IPS-18c (cell line): Measurements from ENCODE around the gene PHF23.

Source experiments
- H3K4me3 ChIP-seq: 2 replicates; pipeline ENCODE4 v1.7.0; 2013; ENCODE audit warnings: low read depth, mild to moderate bottlenecking, low read length, moderate library complexity; ENCODE audit not compliant: insufficient read depth
- H3K9me3 ChIP-seq: one replicate; pipeline ENCODE4 v1.6.1; 2013; ENCODE audit warnings: mild to moderate bottlenecking, low read length, moderate library complexity; ENCODE audit not compliant: control insufficient read depth, insufficient read depth

The PHF23 gene

DNA sequence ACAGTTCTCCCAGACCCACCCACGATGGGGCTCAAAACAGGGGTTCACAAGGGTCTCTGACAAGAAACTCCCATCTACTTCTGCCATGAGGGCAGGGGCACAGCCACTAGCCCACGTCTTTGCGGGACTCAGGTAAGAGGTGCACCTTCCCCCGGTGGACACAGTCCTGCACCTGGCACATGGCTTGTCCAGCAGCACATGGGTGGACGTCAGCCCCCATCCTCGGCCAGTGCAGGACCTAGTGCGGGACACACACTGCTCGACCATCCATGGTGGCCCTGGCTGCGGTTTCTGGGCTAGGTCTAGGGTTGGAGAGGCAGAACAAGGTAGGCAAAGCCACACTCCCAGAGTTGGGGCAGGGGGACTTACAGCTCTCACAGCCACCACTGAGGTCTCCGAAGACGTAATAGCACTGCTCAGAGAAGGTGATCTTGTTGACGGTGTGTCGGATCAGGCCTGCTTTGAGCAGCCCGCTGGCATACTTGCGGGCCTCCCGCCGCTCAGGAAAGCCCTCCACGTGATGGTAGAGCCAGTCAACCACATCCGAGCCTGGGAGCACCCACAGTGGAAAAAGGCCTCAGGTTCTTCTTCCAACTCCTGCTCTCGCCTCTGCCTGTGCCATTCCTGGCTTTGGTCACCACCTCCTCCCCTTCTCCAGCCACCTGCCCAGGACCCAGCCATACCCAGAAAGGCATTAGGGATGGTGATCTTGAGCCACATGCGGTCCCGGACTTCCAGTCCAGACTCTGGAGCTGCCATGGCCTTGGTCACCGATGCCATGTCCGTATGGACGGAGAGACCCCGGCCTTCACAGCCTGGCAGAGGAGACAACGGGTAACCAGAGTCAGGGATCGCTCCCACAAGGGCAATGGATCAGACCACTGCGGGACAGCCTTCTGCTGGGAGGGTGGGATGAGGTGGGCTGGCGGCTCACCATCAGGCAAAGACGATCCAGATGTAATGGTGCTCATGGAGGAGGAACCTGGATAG lies 12.2 kb downstream of the PHF23 start:
- Histone ChIP-seq H3K4me3 (no peak overlapping the region), H3K9me3 (no peaks in the 10 kb centered on the region)

DNA sequence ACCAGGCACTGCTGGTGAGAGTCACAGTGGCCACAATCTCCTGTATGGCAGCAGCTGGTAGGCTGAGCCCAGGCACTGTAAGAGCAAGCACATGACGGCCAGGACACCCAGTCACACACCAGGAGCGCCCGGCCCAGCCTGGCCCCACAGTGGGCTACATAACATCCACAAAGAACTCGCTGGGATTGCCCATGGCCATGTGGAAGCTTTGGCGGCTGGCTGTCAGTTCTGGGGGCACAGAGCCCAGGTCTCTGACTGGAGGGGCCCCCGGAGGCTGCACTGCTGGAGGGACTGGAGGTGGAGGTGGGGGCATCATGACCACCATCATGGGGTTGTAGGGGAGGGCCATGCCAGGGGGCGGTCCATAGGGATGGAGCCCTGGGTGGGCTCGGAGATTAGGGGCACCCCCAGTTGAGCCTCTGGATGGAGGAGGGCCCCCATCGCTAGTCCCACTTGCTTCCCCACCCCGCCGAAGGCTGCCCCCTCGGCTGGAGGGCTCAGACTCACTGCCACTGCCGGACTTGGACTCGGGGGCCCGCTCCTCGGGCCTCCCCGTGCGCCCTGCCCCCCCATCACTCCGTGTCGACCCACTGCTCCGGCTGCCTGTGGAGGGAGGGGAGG lies 13.4 kb downstream of the PHF23 start:
- Histone ChIP-seq H3K9me3 (no peaks in the 10 kb centered on the region), H3K4me3 (no peak overlapping the region)

DNA sequence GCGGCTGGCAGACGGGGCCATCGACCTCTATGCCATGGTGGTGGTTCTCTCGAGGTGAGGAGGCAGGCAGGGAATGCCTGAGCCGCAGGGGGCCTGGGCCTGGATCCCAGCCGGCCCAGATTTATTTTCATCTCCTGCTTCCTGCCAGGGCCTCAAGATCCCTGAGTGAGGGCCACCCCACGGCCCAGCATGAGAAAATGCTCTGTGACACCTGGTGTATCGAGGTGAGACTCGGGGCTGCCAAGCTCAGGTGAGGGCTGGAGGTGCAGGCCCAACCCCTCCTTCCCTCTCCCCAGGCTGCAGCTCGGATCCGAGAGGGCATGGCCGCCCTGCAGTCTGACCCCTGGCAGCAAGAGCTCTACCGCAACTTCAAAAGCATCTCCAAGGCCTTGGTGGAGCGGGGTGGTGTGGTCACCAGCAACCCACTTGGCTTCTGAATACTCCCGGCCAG lies 14.6 kb downstream of the PHF23 start:
- Histone ChIP-seq H3K9me3 (no peaks in the 10 kb centered on the region), H3K4me3 (no peak overlapping the region)

DNA sequence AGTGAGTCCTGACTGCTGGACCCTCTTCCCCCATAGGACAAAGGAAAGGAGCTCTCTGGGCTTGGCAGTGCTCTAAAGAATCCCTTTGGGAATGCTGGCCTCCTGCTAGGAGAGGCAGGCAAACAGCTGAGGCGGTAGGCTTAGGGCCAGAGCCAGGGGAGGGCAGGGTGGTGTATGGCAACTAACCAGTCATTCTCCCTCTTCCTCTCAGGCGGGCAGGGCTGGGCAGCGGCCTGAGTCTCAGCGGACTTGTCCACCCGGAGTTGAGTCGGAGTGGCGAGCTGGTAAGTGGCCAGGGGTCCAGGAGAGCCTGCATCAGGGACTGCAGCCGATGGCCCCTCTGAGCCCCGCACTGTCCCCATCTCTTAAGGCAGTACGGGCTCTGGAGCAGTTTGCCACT lies 15.1 kb downstream of the PHF23 start:
- Histone ChIP-seq H3K9me3 (no peaks in the 10 kb centered on the region), H3K4me3 (no peak overlapping the region)

DNA sequence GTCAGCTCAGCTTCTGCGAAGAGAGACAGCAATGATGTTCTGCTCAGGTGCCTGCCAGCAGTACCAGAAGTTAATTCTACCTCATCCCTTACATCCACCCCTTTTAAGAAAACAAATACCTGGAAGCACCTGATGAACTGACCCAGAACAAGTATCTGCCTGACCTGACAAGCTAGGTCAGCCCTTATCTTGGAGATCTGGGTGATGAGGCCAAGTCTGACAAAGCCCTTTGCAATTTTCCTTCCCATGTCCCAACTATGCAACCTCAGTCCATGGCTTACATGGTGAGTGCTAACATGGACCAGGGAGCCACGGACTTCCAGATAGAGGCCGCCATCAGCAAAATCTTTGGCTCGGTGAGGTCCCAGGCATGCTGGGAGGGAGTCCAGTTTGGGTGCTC lies 15.9 kb downstream of the PHF23 start:
- Histone ChIP-seq H3K9me3 (no peaks in the 10 kb centered on the region), H3K4me3 (no peak overlapping the region)

DNA sequence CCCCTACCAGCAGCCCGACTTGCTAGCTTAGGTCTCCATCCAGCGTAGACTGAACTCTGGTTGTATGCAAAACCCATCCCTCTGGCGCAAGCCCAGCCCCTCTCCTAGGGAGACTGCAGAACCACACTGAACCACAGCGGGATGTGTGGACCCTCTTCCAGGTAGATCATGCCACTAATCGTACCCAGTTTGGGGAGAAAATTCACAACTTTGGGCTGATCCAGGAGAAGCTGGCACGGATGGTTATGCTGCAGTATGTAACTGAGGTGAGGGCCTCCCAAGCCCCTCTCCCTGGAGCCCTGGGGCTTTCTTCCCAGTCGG lies 16.3 kb downstream of the PHF23 start:
- Histone ChIP-seq H3K9me3 (no peaks in the 10 kb centered on the region), H3K4me3 (no peak overlapping the region)

DNA sequence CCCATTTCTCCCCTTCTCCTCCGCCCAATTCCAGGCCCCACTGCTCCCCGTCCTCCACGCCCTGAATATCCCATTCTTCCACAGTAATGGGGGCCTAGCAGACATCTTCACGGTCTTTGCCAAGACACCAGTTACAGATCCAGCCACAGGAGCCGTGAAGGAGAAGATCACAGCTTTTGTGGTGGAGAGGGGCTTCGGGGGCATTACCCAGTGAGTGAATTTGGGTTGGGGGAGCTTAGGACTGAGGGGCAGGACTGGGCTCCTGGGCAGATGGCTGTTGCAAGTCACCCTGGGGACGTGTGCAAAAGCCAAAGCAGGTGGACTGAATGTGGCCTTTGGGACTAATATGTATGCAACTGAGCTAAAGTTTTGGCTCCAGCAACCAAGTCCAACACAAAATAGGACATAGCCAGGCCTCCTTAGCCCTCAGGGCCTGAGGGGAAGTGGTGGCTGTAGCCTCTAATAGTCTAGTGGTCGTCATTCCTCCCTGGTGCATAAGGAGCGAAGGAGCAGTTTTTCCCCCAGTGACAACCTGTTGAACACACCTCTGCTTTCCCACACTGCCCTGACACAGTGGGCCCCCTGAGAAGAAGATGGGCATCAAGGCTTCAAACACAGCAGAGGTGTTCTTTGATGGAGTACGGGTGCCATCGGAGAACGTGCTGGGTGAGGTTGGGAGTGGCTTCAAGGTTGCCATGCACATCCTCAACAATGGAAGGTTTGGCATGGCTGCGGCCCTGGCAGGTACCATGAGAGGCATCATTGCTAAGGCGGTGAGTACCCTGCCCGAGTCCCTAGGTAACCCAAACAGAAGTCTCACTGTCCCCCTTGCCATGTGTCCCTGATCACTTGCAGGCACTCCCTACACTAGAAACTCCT lies 16.9 kb downstream of the PHF23 start:
- Histone ChIP-seq H3K9me3 (no peaks in the 10 kb centered on the region), H3K4me3 (no peak overlapping the region)

DNA sequence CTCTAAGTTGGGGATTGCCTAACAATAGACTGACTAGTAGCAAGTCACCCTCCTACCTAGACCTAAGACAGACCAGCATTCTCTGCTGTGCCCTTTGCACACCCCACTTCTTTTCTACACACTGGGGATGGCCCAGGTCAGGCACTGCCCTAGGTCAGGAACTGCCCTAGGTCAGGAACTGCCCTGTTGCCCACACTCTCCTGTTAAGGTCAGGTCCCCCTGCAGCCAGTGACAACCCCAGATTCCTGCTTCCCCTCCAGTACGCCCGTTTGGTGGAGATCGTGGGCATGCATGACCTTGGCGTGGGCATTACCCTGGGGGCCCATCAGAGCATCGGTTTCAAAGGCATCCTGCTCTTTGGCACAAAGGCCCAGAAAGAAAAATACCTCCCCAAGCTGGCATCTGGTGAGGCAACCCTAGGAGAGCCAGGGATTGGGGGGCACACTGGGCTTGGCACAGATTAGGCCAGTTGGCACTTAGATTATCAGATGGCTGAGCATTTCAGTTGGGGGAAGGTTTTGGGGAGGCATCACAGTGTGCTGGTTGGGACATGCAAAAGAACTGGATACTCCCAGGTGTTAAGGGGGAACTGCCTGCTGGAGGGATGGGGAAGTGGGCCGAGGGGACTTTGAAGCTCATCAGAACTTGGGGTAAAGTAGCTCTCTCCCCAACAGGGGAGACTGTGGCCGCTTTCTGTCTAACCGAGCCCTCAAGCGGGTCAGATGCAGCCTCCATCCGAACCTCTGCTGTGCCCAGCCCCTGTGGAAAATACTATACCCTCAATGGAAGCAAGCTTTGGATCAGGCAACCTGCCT lies 17.8 kb downstream of the PHF23 start:
- no peak overlapping the region for H3K4me3 ChIP-seq

DNA sequence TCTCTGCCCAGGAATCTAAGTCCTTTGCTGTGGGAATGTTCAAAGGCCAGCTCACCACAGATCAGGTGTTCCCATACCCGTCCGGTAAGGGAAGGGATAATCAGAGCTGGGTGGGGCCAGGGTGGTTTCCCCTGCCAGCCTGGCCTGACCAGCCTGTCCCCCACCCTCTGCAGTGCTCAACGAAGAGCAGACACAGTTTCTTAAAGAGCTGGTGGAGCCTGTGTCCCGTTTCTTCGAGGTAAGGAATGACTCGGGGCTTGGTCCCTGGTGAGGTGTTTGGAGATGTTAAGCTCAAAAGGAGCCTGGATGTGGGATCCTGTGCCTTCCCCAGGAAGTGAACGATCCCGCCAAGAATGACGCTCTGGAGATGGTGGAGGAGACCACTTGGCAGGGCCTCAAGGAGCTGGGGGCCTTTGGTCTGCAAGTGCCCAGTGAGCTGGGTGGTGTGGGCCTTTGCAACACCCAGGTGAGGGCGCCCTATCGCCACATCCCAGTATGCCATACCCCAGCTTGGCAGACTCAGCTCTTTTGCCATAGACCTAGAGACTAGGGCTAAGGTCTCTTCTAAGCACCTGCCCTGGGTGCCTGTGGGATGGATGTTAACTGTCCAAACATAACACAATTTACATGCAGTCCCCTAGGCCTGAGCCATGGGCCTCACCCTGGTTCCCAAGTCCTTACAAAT lies 18.5 kb downstream of the PHF23 start:
- H3K4me3 ChIP-seq, result peak overlapping the region; percentile 85
- H3K9me3 ChIP-seq, result no peaks in the 10 kb centered on the region

More for the DNA sequence above, 17.8 kb downstream of the PHF23 start:
- no peaks in the 10 kb centered on the region for H3K9me3 ChIP-seq

DNA sequence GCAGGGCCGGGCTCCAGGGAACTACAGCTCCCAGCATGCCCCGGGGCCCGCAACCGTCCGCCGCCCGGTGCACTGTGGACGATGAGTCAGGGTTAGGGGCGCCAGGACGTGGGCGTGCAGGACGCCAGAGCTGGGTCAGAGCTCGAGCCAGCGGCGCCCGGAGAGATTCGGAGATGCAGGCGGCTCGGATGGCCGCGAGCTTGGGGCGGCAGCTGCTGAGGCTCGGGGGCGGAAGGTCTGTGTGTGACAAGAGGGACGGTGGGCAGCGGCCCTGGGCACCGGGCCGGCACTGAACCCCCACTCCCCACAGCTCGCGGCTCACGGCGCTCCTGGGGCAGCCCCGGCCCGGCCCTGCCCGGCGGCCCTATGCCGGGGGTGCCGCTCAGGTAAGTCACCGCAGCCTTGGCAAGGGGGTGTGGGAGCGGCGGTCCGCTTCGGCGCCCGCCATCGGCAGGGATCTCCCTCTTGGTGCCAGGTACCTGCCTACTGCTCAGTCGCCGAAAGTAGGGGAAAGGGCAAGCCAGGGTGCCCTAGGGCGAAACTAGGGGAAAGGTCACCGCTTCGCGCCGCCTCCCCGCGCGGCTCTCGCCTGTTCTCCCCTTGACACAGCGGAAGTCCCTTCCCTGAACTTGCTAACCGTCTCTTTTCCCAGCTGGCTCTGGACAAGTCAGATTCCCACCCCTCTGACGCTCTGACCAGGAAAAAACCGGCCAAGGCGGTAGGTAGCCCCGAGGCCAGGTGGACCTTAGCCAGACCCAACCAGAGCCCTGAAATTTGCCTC lies 19.3 kb downstream of the PHF23 start, which contains the start of the genes ACADVL and DLG4:
TSS of gene ACADVL (plus strand) at position 127 of the 781 bp plus-strand sequence. CDS start at position 174, 47 bp downstream.
TSS of gene DLG4 (minus strand) at position 25 of the 781 bp plus-strand sequence.
- Histone ChIP-seq H3K4me3 (peak within 1 kb of the TSS; percentile 85), H3K9me3 (no peaks in the 10 kb centered on the region)

DNA sequence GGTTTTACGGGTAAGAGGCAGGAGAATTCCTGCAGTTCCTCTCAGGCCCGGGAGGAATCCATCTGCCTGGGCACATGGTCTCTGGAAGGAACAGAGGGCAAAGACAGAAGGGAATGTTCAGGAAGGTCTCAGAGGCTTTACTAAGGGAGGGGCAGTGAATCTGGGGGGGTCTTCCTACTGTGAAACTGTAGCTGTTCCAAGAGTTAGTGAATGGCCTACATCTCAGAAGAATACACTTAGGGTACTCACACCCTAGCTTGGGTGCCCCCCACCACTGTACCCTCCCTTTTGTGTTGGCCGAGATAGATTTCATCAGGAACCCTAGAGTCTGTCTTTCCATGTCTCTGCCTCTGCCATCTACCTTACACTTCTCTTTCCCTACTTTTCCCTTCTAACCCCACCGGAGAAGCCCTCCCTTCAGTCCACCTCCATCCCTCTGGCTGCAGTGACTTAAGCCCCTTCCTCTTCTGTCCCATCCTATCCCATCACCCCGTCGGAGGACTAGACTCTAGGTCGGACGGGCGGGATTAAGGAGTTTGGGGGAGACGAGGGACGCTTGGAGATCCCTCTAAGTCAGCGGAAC lies 19.9 kb downstream of the PHF23 start:
- H3K9me3 ChIP-seq, result no peaks in the 10 kb centered on the region
- peak overlapping the region; percentile 85; the same call in 1 of the 2 replicates for H3K4me3 ChIP-seq

DNA sequence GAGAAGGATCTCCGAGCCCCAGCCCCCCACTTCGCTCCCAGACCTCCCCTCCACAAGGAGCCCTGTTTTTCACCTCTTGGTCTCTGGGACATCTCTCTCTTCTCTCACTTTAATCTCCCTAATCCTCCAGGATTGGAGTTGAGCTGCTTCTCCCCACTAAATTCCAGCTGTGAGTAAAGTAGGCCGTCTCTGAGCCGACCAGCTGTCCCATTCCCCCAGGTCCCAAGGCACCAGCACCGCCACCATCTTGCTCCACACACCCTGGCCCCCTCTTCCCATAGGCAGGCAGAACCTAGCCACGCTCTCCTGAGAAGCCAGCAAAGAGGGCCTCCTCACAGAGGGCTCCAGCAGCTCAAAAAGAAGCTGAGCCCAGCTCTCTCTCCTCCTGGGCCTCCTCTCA lies 20.5 kb downstream of the PHF23 start:
- Histone ChIP-seq H3K4me3 (0 out of 2 replicates have a peak overlapping the region, but pooled peaks have one; percentile 85), H3K9me3 (no peaks in the 10 kb centered on the region)

DNA sequence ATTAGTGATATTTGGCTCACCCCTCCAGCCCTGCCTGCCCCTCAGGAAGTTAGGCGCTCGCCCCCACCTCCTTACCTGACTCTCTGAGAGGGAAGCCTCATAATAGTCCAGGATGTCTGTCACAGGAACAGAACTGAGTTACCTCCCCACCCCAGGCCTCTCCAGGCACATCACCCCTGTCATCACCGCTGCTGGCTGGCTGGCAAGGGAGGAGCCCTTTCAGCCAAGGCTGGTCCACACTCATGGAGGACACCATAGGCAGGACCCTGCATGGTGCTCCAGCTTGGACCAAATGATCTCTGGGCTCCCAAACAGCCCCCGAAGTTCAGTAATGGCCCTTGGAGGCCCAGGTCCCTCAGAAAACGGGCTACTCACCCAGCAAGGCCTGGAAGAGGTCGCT lies 21.1 kb downstream of the PHF23 start:
- Histone ChIP-seq H3K4me3 (no peak overlapping the region; the same call in 1 of the 2 replicates), H3K9me3 (no peaks in the 10 kb centered on the region)

DNA sequence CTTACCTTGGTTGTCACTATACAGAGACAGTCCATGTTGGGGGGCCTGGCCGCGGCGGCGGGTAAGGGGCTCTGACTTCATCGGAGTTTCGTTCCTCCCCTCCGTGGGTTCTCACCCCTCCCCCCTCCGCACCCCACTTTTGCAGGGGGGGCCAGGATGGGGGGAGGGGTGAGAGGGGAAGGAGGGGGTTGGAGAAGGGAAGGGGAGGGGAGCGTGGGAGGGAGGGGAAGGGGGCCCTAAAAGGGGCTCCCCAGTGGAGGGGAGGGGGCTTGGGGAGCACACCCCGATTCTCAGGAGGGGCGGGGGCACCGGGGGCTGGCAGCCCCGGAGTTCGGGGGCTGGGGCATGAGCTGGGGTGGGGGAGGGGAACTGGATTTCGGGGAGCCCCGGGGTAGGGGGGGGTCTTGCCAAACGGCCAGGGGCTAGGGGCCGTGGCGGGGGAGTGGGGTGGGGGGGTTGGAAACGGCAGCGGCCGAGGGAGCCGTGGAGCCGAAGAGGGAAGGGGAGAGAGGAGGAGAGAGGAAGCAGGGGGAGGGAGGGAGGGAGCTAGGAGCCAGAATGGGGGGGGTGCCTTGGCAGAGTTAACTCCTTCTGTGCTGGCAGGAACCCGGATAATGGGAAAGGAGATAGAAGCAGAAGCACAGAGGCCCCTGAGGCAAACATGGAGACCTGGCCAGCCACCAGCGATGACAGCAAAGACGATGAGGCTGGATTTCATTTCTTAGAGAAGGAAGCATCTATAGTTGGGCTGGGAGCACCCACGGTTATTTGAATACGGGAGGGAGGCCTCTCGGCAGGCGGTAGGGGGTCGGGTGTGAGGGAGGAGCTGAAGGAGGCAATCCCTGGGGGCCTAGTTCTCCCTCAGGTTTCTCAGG lies 21.9 kb downstream of the PHF23 start:
- H3K4me3 ChIP-seq, result peak overlapping the region; percentile 48
- no peaks in the 10 kb centered on the region for H3K9me3 ChIP-seq
